ENCODE results near the gene INSL4. TPM values are rescaled to one million over a fixed set of nuclear protein-coding genes. Genes with fewer than 3 reads are reported as not detected.

INSL4 gene
- total and polyA plus RNA-seq, 2 of the 8 experiments (the other 6 are each of a cell fraction or from before 2014, with no cell fraction given) = not detected

DNA sequence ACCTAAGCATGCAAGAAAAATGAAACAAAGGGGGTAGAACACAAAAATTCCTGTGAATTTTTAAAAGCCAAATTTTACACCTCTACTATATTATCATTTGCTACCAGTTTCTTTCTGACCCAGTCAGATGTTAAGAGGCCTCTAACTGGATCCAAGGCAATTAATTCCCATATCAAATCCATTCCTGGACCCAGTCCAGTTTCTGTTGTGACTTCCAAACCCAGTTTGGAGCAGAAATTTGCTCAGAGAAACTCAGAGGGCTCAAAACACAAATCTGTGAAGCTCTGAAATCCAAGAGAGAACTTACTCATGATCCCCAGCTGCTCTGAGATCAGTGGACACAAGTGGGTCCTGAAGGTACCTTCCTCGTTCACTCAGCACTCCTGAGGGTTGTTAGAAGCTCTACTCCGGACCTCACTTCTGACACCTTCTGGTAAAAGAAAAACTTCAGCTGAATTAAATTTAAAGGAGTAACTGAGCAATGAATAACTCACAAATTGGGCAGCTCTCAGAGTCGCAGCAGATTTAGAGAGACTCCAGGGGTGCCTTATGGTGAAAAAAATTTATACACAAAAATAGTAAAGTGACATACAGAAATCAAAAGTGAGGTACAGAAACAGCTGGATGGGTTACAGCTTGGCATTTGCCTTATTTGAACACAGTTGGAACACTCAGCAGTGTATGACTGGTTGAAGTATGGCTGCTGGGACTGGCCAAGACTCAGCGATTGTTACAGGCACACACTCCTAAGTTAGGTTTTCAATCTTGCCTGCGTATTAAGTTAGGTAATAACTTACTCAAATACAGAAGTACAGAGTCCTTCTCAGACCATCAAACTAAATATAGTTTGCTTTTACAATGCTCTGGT is 32.4 kb downstream of the INSL4 start:
- Histone ChIP-seq H2BK120ac (replicated peaks; ENCODE audit: low read depth, low read length) (no peak overlapping the region), H3K9me3 (ENCODE audit: insufficient read depth in 2 of 2, low read depth in 1 of 2, low read length in 1 of 2) (no peaks in the 10 kb centered on the region; a peak in 2 of 4 replicates), H3K14ac (ENCODE audit: insufficient read length) (no peak overlapping the region), H4K20me1 (replicated peaks in 1 of 2; ENCODE audit: control insufficient read depth in 1 of 2, insufficient read depth in 2 of 2, low read length in 2 of 2) (no peaks in the 10 kb centered on the region), H3K56ac (replicated peaks; ENCODE audit: insufficient read length, low read depth, low read length) (no peak overlapping the region), H2AK5ac (ENCODE audit: low read depth, low read length) (no peak overlapping the region), H4K8ac (ENCODE audit: extremely low read depth, insufficient read depth, low read length) (no peak overlapping the region), H2BK12ac (ENCODE audit: low read depth, low read length) (no peak overlapping the region), H3K27me3 (replicated peaks in 1 of 4; ENCODE audit: control insufficient read depth in 3 of 4, extremely low read depth in 1 of 4, insufficient read depth in 3 of 4, low read length in 3 of 4) (no peaks in the 10 kb centered on the region), H3K79me1 (ENCODE audit: low read depth, low read length) (no peaks in the 10 kb centered on the region), H3K4ac (replicated peaks; ENCODE audit: insufficient read length, low read depth, low read length) (no peak overlapping the region), H3K23ac (ENCODE audit: insufficient read length) (no peak overlapping the region), H2BK5ac (ENCODE audit: low read depth, low read length) (no peak overlapping the region), H3K9ac (replicated peaks in 1 of 4; ENCODE audit: extremely low read depth in 1 of 4, low read depth in 3 of 4, low read length in 3 of 4) (no peak overlapping the region), H3K23me2 (ENCODE audit: low read depth, low read length) (no peaks in the 10 kb centered on the region), H3K4me2 (ENCODE audit: insufficient read depth in 1 of 2, low read depth in 2 of 2, low read length in 2 of 2) (no peak overlapping the region), H2BK20ac (ENCODE audit: low read length) (no peak overlapping the region), H3K18ac (ENCODE audit: extremely low read depth, low read length) (no peak overlapping the region), H3K4me3 (ENCODE audit: extremely low read depth in 1 of 4, insufficient read depth in 2 of 4, low read depth in 3 of 4, low read length in 4 of 4) (no peak overlapping the region), H3K79me2 (ENCODE audit: control insufficient read depth in 1 of 2, insufficient read depth in 2 of 2, low read length in 2 of 2) (no peaks in the 10 kb centered on the region), H2BK15ac (ENCODE audit: low read length) (no peak overlapping the region), H3K4me1 (replicated peaks in 1 of 4; ENCODE audit: control insufficient read depth in 3 of 4, insufficient read depth in 4 of 4, low read length in 3 of 4) (peaks cover 0 to 4% (median 1%) of the 10 kb centered on the region in 4 experiments; a peak in 3 of 7 replicates), H4K5ac (ENCODE audit: insufficient read length, low read depth, low read length) (no peak overlapping the region), H4K91ac (replicated peaks; ENCODE audit: insufficient read length, low read length) (no peak overlapping the region), H2AFZ (ENCODE audit: low read length) (0 out of 2 replicates have a peak overlapping the region, but pooled peaks have one; percentile 91), H3K27ac (ENCODE audit: low read depth, low read length) (no peak overlapping the region), H3K36me3 (ENCODE audit: control insufficient read depth in 2 of 4, insufficient read depth in 4 of 4, low read length in 3 of 4) (no peaks in the 10 kb centered on the region)
- FAIRE-seq (peak; percentile 28), DNase-seq (ENCODE audit: low read depth in 1 of 2, low spot score in 2 of 2) (no peak)
- WGBS, 2 experiments (ENCODE audit: extremely low coverage in 1 of 2, insufficient coverage in 1 of 2, insufficient read length in 1 of 2, insufficient replicate concordance in 2 of 2, low coverage in 1 of 2, low lambda C conversion rate in 2 of 2, missing lambda C conversion rate in 1 of 2) = 75% methylated on average over 5 of the region's 5 CpGs; no CpG with 5 or more reads in 1 of the 2 experiments
- TF ChIP-seq RAD21 (IDR thresholded peaks at IDR 0.05 in 1 of 2, conservative IDR thresholded peaks at IDR 0.05 in 1 of 2; ENCODE audit: low read depth in 2 of 2, low read length in 2 of 2) (peak; percentile 22 to 44; a peak in 3 of 4 replicates), JUND (IDR thresholded peaks at IDR 0.05; ENCODE audit: low read length) (no peak)
- TF ChIP-seq, protein P1, sequence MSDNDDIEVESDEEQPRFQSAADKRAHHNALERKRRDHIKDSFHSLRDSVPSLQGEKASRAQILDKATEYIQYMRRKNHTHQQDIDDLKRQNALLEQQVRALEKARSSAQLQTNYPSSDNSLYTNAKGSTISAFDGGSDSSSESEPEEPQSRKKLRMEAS (IDR thresholded peaks at IDR 0.05) = no peak
- TF ChIP-seq, protein P2, sequence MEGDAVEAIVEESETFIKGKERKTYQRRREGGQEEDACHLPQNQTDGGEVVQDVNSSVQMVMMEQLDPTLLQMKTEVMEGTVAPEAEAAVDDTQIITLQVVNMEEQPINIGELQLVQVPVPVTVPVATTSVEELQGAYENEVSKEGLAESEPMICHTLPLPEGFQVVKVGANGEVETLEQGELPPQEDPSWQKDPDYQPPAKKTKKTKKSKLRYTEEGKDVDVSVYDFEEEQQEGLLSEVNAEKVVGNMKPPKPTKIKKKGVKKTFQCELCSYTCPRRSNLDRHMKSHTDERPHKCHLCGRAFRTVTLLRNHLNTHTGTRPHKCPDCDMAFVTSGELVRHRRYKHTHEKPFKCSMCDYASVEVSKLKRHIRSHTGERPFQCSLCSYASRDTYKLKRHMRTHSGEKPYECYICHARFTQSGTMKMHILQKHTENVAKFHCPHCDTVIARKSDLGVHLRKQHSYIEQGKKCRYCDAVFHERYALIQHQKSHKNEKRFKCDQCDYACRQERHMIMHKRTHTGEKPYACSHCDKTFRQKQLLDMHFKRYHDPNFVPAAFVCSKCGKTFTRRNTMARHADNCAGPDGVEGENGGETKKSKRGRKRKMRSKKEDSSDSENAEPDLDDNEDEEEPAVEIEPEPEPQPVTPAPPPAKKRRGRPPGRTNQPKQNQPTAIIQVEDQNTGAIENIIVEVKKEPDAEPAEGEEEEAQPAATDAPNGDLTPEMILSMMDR (IDR thresholded peaks at IDR 0.05; ENCODE audit: control extremely low read depth in 1 of 3, insufficient read depth in 1 of 3, low read depth in 1 of 3, low read length in 3 of 3) = peak in 1 of 3 experiments; percentile 16; a peak in 1 of 4 replicates
- ChIA-PET CTCF (ENCODE audit: partially characterized antibody) (interaction anchor here (0.6 to 1.4 kb wide), 11 partner anchors 12 to 514 kb away, joined by 3 to 7 read pairs (median 3); no protein-coding TSS in a partner anchor), POLR2A (ENCODE audit: partially characterized antibody) (no interaction called here)
